Stimulated activated CD4-positive, alpha-beta T cell treated with anti-CD3 and anti-CD28 coated beads, TNF-alpha, amount 100 ng/mL, for 24 hours (primary cell): Measurements from ENCODE around the gene NFATC2IP.
"Not testable (repeated sequence)": the region's sequence is repeated elsewhere in the genome, so short reads cannot be mapped to it uniquely, and the experiment has no call there.

Source experiments
- DNase-seq, 3 experiments: peaks; one replicate each; pipeline ENCODE4 v3.0.0-alpha.2; 2020; ENCODE audit warnings: low read depth in 3 of 3

NFATC2IP gene

GRCh38 chr16:28974007-28974436, 23.3 kb downstream of the NFATC2IP start:
- DNase-seq = peak in 1 of 3 experiments; percentile 36

DNA sequence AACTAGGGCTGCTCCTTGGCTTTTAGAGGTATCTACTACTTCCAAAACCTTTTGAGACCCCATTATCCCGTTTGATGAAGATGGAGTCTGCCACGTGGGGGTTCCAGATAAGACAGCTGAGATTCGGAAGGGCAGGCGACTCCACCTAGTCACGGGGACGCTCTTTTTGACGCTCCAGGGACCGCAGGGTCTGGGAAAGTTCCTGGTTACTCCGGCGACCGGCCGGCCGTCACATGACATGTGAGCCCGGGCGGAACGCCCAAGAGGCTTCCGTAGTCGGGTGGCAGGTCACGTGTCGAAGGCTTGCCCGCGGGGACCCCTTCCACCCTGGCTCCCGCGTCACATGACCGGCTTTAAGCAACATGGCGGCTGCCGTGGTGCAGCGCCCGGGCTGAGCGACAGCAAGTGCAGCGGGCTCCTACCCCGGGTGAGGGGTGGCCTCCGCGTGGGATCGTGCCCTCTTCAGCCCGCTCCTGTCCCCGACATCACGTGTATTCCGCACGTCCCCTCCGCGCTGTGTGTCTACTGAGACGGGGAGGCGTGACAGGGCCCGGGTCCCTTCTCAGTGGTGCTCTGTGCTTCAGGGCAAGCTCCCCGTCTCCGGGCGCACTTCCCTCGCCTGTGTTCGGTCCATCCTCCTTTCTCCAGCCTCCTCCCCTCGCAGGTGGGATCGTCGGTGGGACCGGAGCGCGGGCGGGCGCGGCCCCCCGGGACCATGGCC, 23.9 kb downstream of the NFATC2IP start, which contains the start of gene SPNS1:
SPNS1 (plus strand) TSS at position 342 of the 721 bp plus-strand sequence; CDS start at position 716, 374 bp downstream.
- peak; percentile 90 to 95 (median 91) for DNase-seq

DNA sequence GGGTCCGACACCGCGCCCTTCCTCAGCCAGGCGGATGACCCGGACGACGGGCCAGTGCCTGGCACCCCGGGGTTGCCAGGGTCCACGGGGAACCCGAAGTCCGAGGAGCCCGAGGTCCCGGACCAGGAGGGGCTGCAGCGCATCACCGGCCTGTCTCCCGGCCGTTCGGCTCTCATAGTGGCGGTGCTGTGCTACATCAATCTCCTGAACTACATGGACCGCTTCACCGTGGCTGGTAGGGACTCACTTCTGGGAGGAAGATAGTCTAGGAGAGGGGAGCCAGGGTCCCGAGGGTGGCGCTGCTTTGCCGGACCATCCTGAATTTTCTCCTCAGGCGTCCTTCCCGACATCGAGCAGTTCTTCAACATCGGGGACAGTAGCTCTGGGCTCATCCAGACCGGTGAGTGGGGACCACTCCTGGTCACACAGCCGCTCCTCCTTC, 24.4 kb downstream of the NFATC2IP start:
- no peak for DNase-seq

DNA sequence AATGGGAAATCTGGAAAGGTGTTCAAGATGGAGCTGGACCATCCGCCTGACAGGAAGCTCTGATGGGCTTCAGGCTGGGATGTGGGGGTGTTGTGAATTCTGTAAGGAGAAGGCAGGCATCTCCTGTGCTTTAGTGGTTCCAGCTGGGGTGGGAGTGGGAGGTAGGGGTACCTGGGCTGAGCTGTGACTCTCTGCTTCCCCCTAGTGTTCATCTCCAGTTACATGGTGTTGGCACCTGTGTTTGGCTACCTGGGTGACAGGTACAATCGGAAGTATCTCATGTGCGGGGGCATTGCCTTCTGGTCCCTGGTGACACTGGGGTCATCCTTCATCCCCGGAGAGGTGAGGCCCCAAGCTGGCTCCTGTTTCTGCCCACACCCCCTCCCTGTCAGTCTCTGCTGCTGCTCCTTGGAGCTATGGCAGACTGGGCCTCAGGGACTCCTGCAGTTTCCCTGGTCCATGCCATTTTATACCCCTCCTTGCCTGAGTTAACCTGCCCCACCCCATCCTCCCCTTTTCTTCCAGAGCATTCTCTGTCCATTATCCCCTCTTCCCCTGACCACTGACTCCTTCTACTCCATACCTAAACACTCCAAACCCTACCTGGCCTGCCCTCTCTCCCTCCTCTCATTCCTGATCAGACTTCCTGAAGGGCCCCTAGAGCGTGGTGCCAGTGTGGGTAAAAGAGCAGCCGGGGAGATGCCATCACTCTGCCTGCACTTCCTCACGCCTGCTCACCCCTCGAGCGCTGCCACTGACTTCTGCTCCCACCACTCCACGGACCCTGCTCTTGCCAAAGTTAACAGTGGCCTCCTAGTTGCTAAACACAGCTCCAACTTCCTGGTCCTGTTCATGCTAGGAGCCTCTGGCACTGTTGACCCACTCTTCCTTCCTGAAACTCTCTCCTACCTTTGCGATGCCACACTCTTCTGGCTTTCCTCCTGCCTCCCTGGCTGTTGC, 27.2 kb downstream of the NFATC2IP start:
- DNase-seq = no peak

DNA sequence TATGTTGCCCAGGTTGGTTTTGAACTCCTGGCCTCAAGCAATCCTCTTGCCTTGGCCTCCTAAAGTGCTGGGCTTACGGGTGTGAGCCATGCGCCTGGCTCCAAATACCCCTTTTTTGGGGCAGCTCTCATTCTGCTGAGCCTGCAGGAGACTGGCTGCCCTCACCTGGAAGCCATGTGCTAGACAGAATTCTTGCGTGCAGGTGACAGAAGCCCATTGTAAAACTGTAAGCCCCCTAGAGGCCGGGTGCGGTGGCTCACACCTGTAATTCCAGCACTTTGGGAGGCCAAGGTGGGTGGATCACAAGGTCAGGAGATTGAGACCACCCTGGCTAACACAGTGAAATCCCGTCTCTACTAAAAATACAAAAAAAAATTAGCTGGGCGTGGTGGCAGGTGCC, 29.6 kb downstream of the NFATC2IP start:
- not testable (repeated sequence) for DNase-seq

DNA sequence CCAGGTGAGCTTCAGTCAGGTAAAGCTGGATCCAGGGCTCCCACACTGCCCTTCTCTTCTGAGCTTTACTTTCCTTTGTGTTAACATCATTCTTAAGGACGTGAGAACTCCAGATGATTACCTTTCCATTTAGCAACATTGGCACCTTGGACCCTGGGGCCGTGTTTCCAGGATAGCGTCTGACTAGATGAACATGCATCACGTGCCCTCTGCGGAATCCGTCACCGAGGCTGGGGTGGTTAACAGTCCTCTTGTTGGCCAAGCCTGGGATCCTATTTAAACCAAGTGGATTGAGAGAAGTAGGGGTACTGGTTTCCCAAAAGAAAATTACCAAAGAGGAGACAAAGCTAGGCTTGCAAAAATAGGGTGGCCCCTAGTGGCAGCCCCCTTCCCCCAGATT, 30.2 kb downstream of the NFATC2IP start:
- no peak for DNase-seq

GRCh38 chr16:28981517-28981916, 30.8 kb downstream of the NFATC2IP start:
- peak in 1 of 3 experiments; percentile 58 for DNase-seq

DNA sequence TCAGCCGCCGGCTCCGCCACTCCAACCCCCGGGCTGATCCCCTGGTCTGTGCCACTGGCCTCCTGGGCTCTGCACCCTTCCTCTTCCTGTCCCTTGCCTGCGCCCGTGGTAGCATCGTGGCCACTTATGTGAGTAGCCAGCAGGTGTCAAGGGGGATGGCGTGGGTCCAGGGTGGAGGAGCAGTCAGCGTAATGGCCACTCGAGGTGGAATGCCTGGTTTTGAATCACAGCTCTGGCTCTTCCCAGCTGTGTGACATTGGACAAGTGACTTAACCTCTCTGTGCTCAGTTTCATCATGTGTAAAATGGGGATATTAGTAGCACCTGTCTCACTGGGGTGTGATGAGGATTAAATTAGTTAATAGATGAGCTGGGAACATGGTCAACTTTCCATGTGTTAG, 31.7 kb downstream of the NFATC2IP start:
- DNase-seq = no peak

DNA sequence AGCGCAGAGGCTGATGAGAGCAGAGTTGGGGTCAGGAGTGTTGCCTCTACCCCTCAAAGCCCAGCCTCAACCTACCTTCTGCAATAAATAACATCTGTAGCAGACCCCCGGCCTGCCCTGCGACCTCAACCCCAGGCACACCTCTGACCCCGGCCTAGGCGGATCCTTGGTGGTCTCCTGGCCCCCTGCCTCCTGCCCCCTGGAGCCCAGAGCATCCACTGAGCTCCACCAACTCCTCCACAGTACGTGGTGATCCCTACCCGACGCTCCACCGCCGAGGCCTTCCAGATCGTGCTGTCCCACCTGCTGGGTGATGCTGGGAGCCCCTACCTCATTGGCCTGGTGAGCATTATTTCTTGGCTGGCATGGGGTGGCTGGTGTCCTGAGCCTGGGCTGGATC, 32.2 kb downstream of the NFATC2IP start:
- DNase-seq = no peak

- no peak for DNase-seq
Measured at GRCh38 chr16:28983644-28984043, 32.9 kb downstream of the NFATC2IP start.

- no peak for DNase-seq
Measured at GRCh38 chr16:28984091-28984490, 33.4 kb downstream of the NFATC2IP start.

DNA sequence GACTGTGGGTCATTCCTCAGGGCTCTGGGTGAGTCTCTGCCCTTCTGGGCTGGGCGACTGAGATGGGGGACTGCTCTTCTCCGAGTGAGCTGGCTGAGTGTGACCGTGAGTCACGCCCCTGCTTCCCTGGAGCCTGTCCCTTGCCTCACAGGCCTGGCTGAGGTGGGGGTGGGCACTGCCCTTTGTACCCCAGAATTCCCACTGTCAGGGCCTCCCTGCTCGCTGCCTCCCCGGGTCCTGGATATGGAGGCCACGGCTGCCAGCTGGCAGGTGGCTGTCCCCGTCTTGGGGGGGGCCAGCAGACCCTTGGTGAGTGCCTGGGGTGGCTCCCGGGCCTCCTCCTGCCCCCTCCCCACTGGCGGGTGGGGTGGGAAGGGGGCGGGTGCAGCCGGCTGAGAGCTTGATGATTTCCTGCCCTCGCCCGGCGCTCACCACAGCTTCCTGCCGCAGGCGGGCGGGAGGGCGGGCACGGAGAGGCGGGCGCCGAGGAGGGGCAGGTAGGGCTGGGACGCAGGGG, 33.9 kb downstream of the NFATC2IP start, which contains the start of gene LAT:
LAT (plus strand) TSS at position 434 of the 517 bp plus-strand sequence. CDS start 366 bp downstream, outside the sequence.
- DNase-seq = peak in 2 of 3 experiments; percentile 60 to 76

DNA sequence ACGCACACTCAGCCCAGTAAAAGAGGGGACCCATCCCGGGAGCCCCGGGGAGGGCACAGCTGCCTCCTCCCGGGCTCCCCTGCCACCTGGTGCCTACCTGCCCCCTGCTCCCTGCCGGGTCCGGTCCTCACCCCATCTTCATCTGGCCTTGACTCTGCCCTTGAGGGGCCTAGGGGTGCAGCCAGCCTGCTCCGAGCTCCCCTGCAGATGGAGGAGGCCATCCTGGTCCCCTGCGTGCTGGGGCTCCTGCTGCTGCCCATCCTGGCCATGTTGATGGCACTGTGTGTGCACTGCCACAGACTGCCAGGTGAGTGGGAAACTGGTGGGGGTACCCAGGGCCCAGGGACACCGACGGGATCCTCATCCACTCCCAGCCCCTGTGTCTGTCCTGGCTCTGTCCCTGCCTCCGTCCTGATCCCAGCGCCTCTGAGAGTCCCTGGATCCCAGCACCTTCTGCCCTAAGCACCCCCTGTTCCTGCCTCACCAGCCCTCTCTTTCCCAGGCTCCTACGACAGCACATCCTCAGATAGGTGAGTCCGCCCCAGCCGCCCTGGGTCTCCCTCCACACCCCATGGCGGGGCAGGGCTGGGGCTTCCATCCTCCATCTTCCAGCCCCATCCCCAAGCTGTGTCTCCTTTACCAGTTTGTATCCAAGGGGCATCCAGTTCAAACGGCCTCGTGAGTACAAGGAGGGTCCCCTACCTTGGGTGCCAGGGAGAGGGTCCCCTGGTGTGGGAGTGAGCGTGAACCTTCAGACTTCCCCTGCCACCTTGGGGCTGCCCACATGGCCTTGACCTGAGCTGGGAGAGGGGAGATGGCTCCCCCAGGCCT, 34.7 kb downstream of the NFATC2IP start:
- no peak for DNase-seq

DNA sequence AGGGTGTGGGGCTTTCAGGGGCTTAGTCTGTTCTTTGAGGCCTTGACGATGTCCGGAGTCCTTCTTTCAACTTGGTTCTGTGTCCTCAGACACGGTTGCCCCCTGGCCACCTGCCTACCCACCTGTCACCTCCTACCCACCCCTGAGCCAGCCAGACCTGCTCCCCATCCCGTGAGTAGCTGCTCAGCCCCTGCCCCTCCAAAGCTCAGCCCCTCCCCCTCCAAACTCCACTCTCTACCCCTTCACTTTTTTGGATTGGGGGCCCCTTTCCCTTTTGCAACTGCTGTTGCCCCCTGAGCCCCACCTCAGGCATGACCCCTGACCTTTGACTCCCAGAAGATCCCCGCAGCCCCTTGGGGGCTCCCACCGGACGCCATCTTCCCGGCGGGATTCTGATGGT, 35.3 kb downstream of the NFATC2IP start:
- DNase-seq = no peak

- no peak for DNase-seq
Measured at GRCh38 chr16:28986492-28986891, 35.8 kb downstream of the NFATC2IP start.

DNA sequence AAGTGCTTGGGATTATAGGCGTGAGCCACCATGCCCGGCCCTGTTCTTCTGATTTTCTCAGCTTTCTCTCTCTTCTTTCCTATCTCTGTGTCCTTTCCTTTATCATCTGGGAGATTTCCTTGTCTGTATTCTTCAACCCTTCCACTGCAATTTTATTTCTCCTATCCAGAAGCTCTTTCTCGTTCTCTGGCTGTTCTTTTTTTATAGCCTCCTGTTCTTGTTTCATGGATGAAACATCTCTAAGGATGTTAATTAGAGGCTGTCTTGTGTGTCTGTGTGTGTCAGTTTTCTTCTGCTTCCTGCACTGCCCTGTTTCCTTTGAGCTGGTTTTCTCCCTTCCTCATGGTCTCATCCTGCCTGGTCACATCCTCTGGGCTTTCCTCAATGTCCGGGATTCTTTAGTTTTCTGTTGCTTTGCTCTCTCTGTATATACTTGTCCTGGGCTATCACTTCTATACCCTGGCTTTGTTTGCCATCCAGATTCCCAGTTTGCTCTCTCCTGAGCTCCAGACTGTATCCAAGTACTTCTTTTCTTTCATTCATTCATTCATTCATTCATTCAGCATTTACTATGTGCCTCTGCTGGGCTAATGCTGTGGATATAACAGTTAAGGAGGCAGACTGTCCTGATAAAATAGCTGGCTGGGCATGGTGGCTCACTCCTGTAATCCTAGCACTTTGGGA, 36.6 kb downstream of the NFATC2IP start:
- DNase-seq = no peak

DNA sequence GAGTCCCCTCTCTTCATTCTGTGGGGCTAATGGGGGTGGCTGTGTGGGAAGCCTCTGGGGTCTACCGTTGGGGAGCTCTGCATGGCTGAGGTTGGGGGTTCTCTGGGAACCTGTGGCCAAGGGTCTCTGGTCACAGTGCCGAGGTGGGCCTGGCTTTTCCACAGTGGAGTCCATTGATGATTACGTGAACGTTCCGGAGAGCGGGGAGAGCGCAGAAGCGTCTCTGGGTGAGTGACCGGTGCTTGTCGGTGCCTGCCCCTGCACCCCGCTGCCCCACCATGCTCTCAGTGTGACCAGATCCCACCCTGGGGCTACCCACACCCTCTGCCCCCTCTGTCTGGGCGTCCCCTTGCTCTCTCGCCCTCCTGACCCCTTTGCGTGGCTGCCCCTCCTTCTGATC, 38.6 kb downstream of the NFATC2IP start:
- DNase-seq = no peak

GRCh38 chr16:28990375-28991040, 39.8 kb downstream of the NFATC2IP start:
- DNase-seq = peak in 2 of 3 experiments; percentile 65 to 74

- DNase-seq = no peak
Measured at GRCh38 chr16:28991687-28992086, 41.0 kb downstream of the NFATC2IP start.

GRCh38 chr16:28992496-28992895, 41.8 kb downstream of the NFATC2IP start:
- DNase-seq = no peak
